GM21723 (cell line): ENCODE results near the gene RNF114.
A peak's percentile ranks its signal among the peaks of the same experiment; 100 is the strongest.
"Not testable (repeated sequence)": the region's sequence is repeated elsewhere in the genome, so short reads cannot be mapped to it uniquely, and the experiment has no call there.

ENCODE experiments used
- ATAC-seq: cut with Tn5 transposase; IDR thresholded peaks from one replicate; pipeline ENCODE4 v1.9.1; 2021; ENCODE audit warnings: mild to moderate bottlenecking, moderate library complexity; ENCODE audit not compliant: unreplicated experiment

The RNF114 gene

DNA sequence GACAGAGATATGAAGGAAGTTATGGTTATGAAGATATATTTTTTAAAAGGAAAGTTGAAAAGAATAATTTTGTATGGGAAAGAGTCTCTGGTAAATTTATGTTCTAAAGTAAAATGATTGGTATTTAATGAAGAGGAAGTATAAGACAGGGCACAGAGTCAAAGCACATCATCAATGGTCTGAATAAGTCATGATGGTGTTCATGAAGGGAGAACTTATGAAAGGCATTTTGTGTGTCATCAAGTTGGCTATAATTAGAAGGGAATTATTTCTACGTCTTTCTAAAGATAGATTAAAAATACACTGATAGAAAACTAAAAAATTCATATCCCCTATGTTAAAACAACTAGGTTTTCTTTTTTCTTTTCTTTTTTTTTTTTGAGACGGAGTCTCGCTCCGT is 25.2 kb downstream of the RNF114 start:
- ATAC-seq: no peak

DNA sequence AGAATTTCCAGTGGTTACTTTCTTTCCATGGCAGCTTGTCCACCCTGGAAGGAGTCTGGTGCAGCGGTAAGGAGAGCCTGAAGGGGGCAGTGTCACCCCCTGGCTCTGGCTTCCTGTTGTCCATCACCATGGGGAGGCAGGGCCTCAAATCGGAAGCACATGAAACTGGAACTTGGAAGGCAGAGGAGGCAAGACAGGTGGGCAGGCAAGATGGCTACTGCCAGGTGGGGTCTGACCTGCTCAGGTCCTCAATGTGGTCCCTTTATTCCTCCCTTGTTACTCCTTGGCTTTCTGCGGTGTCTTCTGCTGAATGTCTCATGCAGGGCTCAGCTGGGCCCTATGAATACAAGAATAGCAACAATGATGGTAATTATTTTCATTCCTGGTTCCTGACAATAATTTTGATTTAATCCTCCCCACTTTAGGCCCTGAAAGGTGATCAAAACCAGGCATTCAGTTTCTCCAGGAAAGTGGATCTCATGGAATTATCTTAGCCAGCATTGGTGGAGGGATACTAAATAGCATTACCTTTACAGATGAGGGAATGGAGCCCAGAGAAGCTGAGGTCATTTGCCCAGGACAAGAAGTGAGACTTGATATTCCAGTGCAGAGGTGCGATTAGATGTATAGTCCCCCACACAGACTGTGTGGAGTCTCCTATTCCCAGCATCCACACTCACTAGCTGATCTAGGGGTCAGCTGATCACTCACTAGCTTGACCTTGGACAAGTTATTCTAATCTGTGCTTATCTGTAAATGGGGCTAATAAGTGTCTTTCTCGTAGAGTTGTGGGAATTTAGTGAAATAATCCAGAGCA is 29.0 kb downstream of the RNF114 start:
- ATAC-seq: no peak

GRCh38 chr20:49965781-49966305 is 29.6 kb downstream of the RNF114 start:
- no peak for ATAC-seq

GRCh38 chr20:49966861-49967260 is 30.7 kb downstream of the RNF114 start:
- ATAC-seq: no peak

GRCh38 chr20:49969234-49969633 is 33.0 kb downstream of the RNF114 start:
- ATAC-seq: no peak

DNA sequence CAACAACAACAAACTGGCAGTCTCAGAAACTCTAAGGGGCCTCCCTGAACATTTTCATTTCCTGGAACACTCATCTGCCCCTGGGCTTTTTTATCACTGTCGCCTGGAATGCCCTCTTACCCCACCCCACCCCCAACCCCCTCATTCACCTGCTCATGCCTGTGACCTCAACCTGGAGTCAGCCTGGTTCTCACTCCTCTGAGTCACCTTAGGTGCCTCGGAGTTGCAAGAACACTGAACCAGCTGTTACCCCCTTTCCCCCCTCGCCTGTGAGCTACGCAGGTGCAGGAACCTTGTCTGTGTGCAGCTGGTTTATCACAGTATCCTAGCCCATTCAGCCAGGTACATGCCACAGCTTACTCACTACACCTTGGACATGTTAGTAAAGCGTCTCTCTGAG is 33.7 kb downstream of the RNF114 start:
- ATAC-seq: no peak

DNA sequence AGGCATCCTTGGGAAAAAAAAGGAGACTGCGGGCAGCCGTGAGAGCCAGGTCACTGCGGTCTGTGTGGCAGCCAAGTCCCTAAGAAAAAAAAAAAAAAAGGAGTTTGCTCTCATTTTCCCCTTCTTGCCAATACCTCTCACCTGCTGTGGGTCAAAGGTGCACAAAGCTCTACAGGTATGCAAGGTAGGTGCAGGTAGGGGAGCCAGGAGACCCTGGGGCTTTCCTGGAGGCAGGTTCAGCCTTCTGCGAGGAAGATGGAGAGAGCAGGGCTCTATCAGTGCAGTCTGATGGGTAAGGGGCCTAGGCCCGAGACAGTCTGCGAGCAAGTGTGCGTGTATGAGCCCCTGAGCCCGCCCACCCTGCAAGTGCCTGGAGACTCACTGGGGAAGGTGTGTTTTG is 34.3 kb downstream of the RNF114 start:
- no peak for ATAC-seq

- ATAC-seq: no peak
Observed at GRCh38 chr20:49973981-49974380, 37.8 kb downstream of the RNF114 start.

GRCh38 chr20:49976542-49976941 is 40.3 kb downstream of the RNF114 start:
- no peak for ATAC-seq

DNA sequence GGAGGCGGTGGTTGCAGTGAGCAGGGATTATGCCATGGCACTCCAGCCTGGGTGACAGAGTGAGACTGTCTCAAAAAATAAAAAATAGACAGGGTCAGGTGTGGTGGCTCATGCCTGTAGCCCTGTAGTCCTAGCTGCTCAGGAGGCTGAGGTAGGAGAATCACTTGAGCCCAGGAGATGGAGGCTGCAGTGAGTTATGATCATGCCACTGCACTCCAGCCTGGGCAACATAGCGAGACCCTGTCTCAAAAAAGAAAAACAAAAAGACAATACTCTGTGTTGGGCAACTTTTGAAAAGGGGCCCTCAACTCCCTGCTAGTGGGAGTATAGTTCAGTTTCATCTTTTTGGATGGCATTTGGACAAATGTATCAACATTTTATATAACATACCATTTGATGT is 41.5 kb downstream of the RNF114 start:
- not testable (repeated sequence) for ATAC-seq

GRCh38 chr20:49978685-49979029 is 42.5 kb downstream of the RNF114 start:
- ATAC-seq: no peak

DNA sequence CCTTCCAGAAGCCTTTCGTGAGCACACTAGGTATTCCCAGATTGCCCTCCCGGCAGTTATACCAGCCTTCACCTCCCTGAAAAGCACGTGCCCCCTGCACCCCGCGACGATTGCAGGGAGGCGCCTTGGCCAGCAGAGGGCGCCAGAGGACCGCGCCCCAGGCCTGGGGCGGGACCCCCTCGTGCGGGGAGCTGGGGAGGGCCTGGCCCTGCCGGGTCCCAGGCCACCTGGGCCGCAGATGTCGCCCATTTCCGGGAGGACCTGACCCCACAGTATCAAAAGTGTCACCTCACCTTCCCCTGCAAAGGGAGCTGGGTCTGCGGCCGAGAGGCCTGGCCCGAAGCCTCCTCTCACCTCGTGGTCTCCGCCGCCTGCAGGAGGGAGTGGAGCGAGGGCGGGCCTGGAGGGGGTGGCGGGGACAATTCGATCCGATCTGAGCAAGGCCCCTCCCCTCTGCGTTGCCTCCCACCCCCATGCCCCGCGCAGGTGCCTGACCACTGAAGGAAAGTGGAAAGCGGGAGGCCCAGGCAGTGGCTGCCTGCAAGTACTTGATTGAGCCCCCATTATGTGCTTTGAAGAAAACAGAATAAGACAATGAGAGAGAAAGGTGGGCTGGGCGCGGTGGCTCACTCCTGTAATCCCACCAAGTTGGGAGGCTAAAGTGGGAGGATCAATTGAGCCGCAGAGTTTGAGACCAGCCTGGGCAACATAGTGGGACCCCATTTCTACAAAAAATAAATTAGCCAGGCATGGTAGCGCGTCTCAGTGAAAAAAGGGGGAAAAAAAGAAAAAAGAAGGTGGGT is 43.0 kb downstream of the RNF114 start:
- no peak for ATAC-seq

- ATAC-seq: no peak
Observed at GRCh38 chr20:49980140-49981008, 44.2 kb downstream of the RNF114 start.

GRCh38 chr20:49981218-49982071 is 45.2 kb downstream of the RNF114 start:
- no peak for ATAC-seq

DNA sequence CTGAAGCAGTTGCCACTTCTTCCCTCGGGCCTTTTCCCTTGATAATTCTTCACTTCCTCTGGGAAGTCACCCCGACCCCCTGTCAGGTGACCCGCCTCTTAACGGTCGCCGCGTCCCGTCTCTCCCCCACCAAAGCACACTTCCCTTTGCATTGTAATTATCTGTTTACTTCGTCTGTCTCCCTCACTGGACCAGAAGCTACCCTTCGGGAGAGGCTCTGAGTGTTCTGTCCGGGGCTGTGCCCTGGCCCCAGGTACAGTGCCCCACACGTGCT is 45.8 kb downstream of the RNF114 start:
- no peak for ATAC-seq

DNA sequence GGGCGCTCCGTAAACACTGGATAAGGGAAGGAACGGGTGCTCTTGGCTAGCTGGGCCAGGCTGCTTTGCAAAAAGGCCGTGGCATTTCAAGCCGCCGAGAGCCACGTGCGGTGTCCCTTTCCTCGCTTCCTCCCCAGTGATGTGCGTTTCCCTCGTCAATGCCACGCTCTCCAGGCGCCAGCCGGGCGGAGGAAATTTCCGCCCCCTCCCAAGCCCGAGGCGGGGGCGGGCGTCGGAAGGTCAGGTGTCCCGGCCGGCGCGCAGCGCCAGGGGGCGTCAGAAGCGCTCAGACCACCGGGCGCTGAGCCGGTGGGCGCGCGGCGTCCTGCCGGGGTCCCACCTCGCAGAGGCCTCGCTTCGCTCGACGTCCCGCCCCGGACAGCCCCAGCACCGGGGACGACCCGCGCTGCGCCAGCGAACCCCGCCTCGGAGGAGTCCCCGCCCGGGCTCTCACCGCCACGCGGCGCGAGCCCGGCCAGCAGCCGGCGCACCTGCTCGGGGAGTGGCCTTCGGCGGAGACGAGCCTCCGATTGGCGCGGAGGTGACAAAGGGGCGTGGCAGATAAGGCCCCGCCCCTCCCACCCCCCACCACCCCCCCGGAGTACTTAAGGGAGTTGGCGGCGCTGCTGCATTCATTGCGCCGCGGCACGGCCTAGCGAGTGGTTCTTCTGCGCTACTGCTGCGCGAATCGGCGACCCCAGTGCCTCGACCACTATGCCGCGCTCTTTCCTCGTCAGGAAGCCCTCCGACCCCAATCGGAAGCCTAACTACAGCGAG is 46.3 kb downstream of the RNF114 start, which contains the start of gene SNAI1:
Gene SNAI1, plus strand, starts transcription at position 635 of the 777 bp plus-strand sequence. Its CDS starts 80 bp downstream, at position 715.
- peak; percentile 80 for ATAC-seq

GRCh38 chr20:49983123-49983847 is 47.1 kb downstream of the RNF114 start:
- ATAC-seq: no peak

DNA sequence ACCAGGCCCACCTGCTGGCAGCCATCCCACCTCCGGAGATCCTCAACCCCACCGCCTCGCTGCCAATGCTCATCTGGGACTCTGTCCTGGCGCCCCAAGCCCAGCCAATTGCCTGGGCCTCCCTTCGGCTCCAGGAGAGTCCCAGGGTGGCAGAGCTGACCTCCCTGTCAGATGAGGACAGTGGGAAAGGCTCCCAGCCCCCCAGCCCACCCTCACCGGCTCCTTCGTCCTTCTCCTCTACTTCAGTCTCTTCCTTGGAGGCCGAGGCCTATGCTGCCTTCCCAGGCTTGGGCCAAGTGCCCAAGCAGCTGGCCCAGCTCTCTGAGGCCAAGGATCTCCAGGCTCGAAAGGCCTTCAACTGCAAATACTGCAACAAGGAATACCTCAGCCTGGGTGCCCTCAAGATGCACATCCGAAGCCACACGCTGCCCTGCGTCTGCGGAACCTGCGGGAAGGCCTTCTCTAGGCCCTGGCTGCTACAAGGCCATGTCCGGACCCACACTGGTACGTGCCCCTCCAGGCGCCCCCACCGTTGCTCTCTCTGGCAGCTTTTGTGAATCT is 47.7 kb downstream of the RNF114 start:
- ATAC-seq: no peak
